MM.1S (cell line): ENCODE data around the gene BTD.

Source experiments
- DNase-seq: peaks from one replicate; pipeline ENCODE4 v3.0.0-alpha.2; 2015
- H2AFZ ChIP-seq: fragments of 300-600 bp; sonication (generic); 2 replicates; pipeline ENCODE4 v1.6.0; 2016; ENCODE audit warnings: antibody characterized with exemption, low read length
- H3F3A ChIP-seq: fragments of 300-600 bp; sonication (generic); 2 replicates; pipeline ENCODE4 v1.6.1; 2016; ENCODE audit warnings: mild to moderate bottlenecking, antibody characterized with exemption, low read length, moderate library complexity, mixed read lengths; ENCODE audit not compliant: insufficient read depth
- H3K27ac ChIP-seq: fragments of 300-600 bp; sonication (generic); 2 replicates; pipeline ENCODE4 v1.5.1; 2016; ENCODE audit warnings: mild to moderate bottlenecking, low read length
- H3K27me3 ChIP-seq: fragments of 300-600 bp; sonication (generic); replicated peaks from 2 replicates; pipeline ENCODE4 v1.6.0; 2016; ENCODE audit warnings: low read length; ENCODE audit not compliant: insufficient read depth
- H3K36me3 ChIP-seq: fragments of 300-600 bp; sonication (generic); replicated peaks from 2 replicates; pipeline ENCODE4 v1.6.1; 2016; ENCODE audit warnings: mild to moderate bottlenecking, low read length, mixed read lengths; ENCODE audit not compliant: insufficient read depth
- H3K4me1 ChIP-seq: fragments of 300-600 bp; sonication (generic); 2 replicates; pipeline ENCODE4 v1.6.1; 2016; ENCODE audit warnings: low read length, mixed read lengths
- H3K4me2 ChIP-seq: fragments of 300-600 bp; sonication (generic); 2 replicates; pipeline ENCODE4 v1.6.0; 2016; ENCODE audit warnings: low read depth, low read length
- H3K4me3 ChIP-seq: fragments of 300-600 bp; sonication (generic); 2 replicates; pipeline ENCODE4 v1.5.1; 2016; ENCODE audit warnings: low read length, mixed read lengths
- H3K79me2 ChIP-seq: fragments of 300-600 bp; sonication (generic); 2 replicates; pipeline ENCODE4 v1.6.1; 2016; ENCODE audit warnings: mixed run types, low read length, mixed read lengths
- H3K9ac ChIP-seq: fragments of 300-600 bp; sonication (generic); 2 replicates; pipeline ENCODE4 v1.6.1; 2016; ENCODE audit warnings: low read length, mixed read lengths
- H3K9me2 ChIP-seq: fragments of 300-600 bp; sonication (generic); replicated peaks from 2 replicates; pipeline ENCODE4 v1.6.1; 2016; ENCODE audit warnings: mild to moderate bottlenecking, low read length, mixed read lengths; ENCODE audit not compliant: insufficient read depth
- H3K9me3 ChIP-seq: fragments of 300-600 bp; sonication (generic); replicated peaks from 2 replicates; pipeline ENCODE4 v1.6.1; 2016; ENCODE audit warnings: mild to moderate bottlenecking, low read length, mixed read lengths; ENCODE audit not compliant: insufficient read depth
- H4K20me1 ChIP-seq: fragments of 300-600 bp; sonication (generic); 2 replicates; pipeline ENCODE4 v1.6.1; 2016; ENCODE audit warnings: mild to moderate bottlenecking, low read length, moderate library complexity, mixed read lengths; ENCODE audit not compliant: insufficient read depth
- CTCF ChIP-seq: fragments of 300-600 bp; sonication (generic); IDR thresholded peaks from 2 replicates; pipeline ENCODE4 v1.5.1; 2016; ENCODE audit warnings: antibody characterized with exemption, low read length, mixed read lengths
- EZH2 ChIP-seq: fragments of 300-600 bp; sonication (generic); optimal IDR thresholded peaks from 2 replicates; pipeline ENCODE3; 2017; ENCODE audit warnings: low read depth, mild to moderate bottlenecking, antibody characterized with exemption, low read length, mixed read lengths
- EZH2phosphoT487 ChIP-seq: fragments of 300-600 bp; sonication (generic); IDR thresholded peaks from 2 replicates; pipeline ENCODE4 v1.6.1; 2018; ENCODE audit warnings: antibody characterized with exemption, low read length

The BTD gene

GRCh38 chr3:15562560-15562959 lies 39.0 kb upstream of the BTD start:
- no peak overlapping the region for H2AFZ ChIP-seq
- no peaks in the 10 kb centered on the region for H3K79me2 ChIP-seq
- H3K36me3 ChIP-seq, result 0 out of 2 replicates have a peak, but pooled peaks cover 2% of the 10 kb centered on the region
- H3K27me3 ChIP-seq, result no peaks in the 10 kb centered on the region
- H3F3A ChIP-seq, result no peaks in the 10 kb centered on the region
- no peaks in the 10 kb centered on the region for H3K9me3 ChIP-seq
- H3K4me1 ChIP-seq, result 0 out of 2 replicates have a peak, but pooled peaks cover 2% of the 10 kb centered on the region
- no peaks in the 10 kb centered on the region for H4K20me1 ChIP-seq
- H3K9me2 ChIP-seq, result no peaks in the 10 kb centered on the region
- no peak overlapping the region for H3K4me3 ChIP-seq
- no peak for DNase-seq
- no peak overlapping the region for H3K4me2 ChIP-seq
- TF ChIP-seq EZH2phosphoT487, result no peak
- TF ChIP-seq CTCF, result no peak
- TF ChIP-seq EZH2, result no peak
- H3K9ac ChIP-seq, result no peak overlapping the region
- H3K27ac ChIP-seq, result no peak overlapping the region

GRCh38 chr3:15563190-15563589 lies 38.4 kb upstream of the BTD start:
- Histone ChIP-seq H3F3A (no peaks in the 10 kb centered on the region), H3K36me3 (0 out of 2 replicates have a peak, but pooled peaks cover 2% of the 10 kb centered on the region), H3K27ac (no peak overlapping the region), H3K79me2 (no peaks in the 10 kb centered on the region), H3K4me3 (no peak overlapping the region), H3K9me2 (no peaks in the 10 kb centered on the region), H3K4me2 (no peak overlapping the region), H3K27me3 (no peaks in the 10 kb centered on the region), H3K9me3 (no peaks in the 10 kb centered on the region), H3K9ac (no peak overlapping the region), H3K4me1 (no peaks in the 10 kb centered on the region), H4K20me1 (no peaks in the 10 kb centered on the region), H2AFZ (no peak overlapping the region)
- no peak for DNase-seq
- TF ChIP-seq CTCF (no peak), EZH2 (no peak), EZH2phosphoT487 (no peak)

GRCh38 chr3:15572138-15572537 lies 29.4 kb upstream of the BTD start:
- TF ChIP-seq EZH2phosphoT487 (no peak), CTCF (no peak), EZH2 (no peak)
- DNase-seq, result no peak
- H3K9me3 ChIP-seq, result no peaks in the 10 kb centered on the region

More at GRCh38 chr3:15572138-15572537, 29.4 kb upstream of the BTD start:
- Histone ChIP-seq H3K4me2 (no peak overlapping the region), H2AFZ (no peak overlapping the region), H3K4me1 (0 out of 2 replicates have a peak, but pooled peaks cover 4% of the 10 kb centered on the region), H3K4me3 (no peak overlapping the region), H3K9ac (no peak overlapping the region), H4K20me1 (no peaks in the 10 kb centered on the region), H3K36me3 (no peaks in the 10 kb centered on the region), H3K27me3 (no peaks in the 10 kb centered on the region), H3K79me2 (no peaks in the 10 kb centered on the region), H3F3A (no peaks in the 10 kb centered on the region), H3K9me2 (no peaks in the 10 kb centered on the region), H3K27ac (no peak overlapping the region)
